GM12864 (cell line): ENCODE measurements around the gene GRK4.

Experiments used
- DNase-seq: peaks from one replicate; pipeline ENCODE4 v3.0.0-alpha.2; 2011; ENCODE audit warnings: low read depth
- H3K4me3 ChIP-seq: 2 replicates; pipeline ENCODE4 v1.5.1; 2011; ENCODE audit warnings: mild to moderate bottlenecking, low read depth, low read length, control low read depth
- CTCF ChIP-seq: IDR thresholded peaks from 2 replicates; pipeline ENCODE4 v1.5.1; 2011; ENCODE audit warnings: low read depth, mild to moderate bottlenecking, moderate library complexity, low read length, control low read depth, inconsistent platforms; ENCODE audit errors: missing control alignments

GRK4 gene

GRCh38 chr4:2939383-2940243, 23.8 kb upstream of the GRK4 start:
- no peak for DNase-seq
- no peak overlapping the region for H3K4me3 ChIP-seq
- no peak for TF ChIP-seq CTCF

- H3K4me3 ChIP-seq: no peak overlapping the region
- TF ChIP-seq CTCF: no peak
- no peak for DNase-seq
Observed at GRCh38 chr4:2940267-2941137, 22.9 kb upstream of the GRK4 start.

GRCh38 chr4:2941138-2942036, 22.0 kb upstream of the GRK4 start:
- TF ChIP-seq CTCF: no peak
- H3K4me3 ChIP-seq: no peak overlapping the region
- no peak for DNase-seq

GRCh38 chr4:2942037-2942531, 21.3 kb upstream of the GRK4 start:
- H3K4me3 ChIP-seq: no peak overlapping the region
- DNase-seq: no peak
- no peak for TF ChIP-seq CTCF

- H3K4me3 ChIP-seq: no peak overlapping the region
- no peak for DNase-seq
- no peak for TF ChIP-seq CTCF
Observed at GRCh38 chr4:2942532-2943363, 20.6 kb upstream of the GRK4 start.
